Stimulated activated CD4-positive, alpha-beta T cell treated with anti-CD3 and anti-CD28 coated beads, Interleukin-1b, Interleukin-23, amount 100 ng/mL, for 4 hours (primary cell): ENCODE data around the gene TNP2.

Source experiments
- DNase-seq, 2 donors: peaks; one replicate each; pipeline ENCODE4 v3.0.0-alpha.2; 2020; ENCODE audit warnings: low read depth in 2 of 2

TNP2 gene

GRCh38 chr16:11277607-11278337, 8.6 kb upstream of the TNP2 start:
- DNase-seq, result no peak

GRCh38 chr16:11276896-11277593, 7.9 kb upstream of the TNP2 start:
- DNase-seq, result no peak

- no peak for DNase-seq
These were observed 7.2 kb upstream of the TNP2 start, which contains the start of gene PRM2 for GRCh38 chr16:11276143-11276895. Gene PRM2, minus strand, starts transcription at chr16:11276480. Its CDS starts 110 bp downstream, at chr16:11276370.

- no peak for DNase-seq
These were observed 5.8 kb upstream of the TNP2 start for GRCh38 chr16:11274964-11275363.

- DNase-seq, result no peak
These were observed 4.7 kb upstream of the TNP2 start for GRCh38 chr16:11273721-11274324.

GRCh38 chr16:11272921-11273720, 4.0 kb upstream of the TNP2 start, which contains the start of gene PRM3:
Gene PRM3, minus strand, starts transcription at chr16:11273629. Its CDS starts 34 bp downstream, at chr16:11273595.
- no peak for DNase-seq

GRCh38 chr16:11272484-11272883, 3.4 kb upstream of the TNP2 start:
- DNase-seq, result no peak

GRCh38 chr16:11271610-11272009, 2.5 kb upstream of the TNP2 start:
- no peak for DNase-seq

- no peak for DNase-seq
These were observed 1.6 kb upstream of the TNP2 start for GRCh38 chr16:11270602-11271162.

GRCh38 chr16:11265124-11265523, 4.0 kb downstream of the TNP2 start:
- DNase-seq, result no peak

GRCh38 chr16:11264155-11264832, 4.8 kb downstream of the TNP2 start:
- DNase-seq, result no peak

- no peak for DNase-seq
These were observed 5.4 kb downstream of the TNP2 start for GRCh38 chr16:11263737-11264136.

GRCh38 chr16:11262915-11263314, 6.2 kb downstream of the TNP2 start:
- no peak for DNase-seq

- no peak for DNase-seq
These were observed 8.5 kb downstream of the TNP2 start for GRCh38 chr16:11260596-11260966.

GRCh38 chr16:11259655-11260595, 9.2 kb downstream of the TNP2 start:
- no peak for DNase-seq

- no peak for DNase-seq
These were observed 10.3 kb downstream of the TNP2 start for GRCh38 chr16:11258553-11259492.

- DNase-seq, result no peak
These were observed 11.8 kb downstream of the TNP2 start for GRCh38 chr16:11257131-11257938.
